HG03469 (cell line): Measurements from ENCODE around the gene PUS7.
"Not testable (repeated sequence)": the region's sequence is repeated elsewhere in the genome, so short reads cannot be mapped to it uniquely, and the experiment has no call there.

ENCODE experiments used
- ATAC-seq: cut with Tn5 transposase; IDR thresholded peaks from one replicate; pipeline ENCODE4 v1.9.1; 2021; ENCODE audit warnings: mild to moderate bottlenecking, moderate library complexity, moderate number of reproducible peaks; ENCODE audit not compliant: unreplicated experiment

Gene PUS7

DNA sequence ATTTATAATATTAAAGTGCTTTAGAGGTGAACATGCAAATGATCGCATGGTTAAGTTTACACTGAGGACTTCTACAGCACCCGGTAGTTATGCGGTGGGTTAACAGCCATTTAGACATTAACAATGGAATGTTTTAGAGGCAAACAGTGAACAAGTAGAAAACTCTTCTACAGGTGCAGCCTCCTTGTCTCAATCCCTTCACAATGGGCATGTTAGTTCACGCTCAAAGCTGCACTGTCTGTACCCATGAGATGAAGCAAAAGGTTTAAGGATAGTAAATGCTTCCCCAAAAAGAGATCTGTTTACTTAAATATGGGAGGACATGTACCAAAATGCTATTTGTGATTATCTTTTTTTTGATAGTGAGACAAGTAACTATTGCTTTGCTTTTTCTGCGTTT, 25.1 kb downstream of the PUS7 start:
- ATAC-seq, result no peak

GRCh38 chr7:105496521-105496920, 25.6 kb downstream of the PUS7 start:
- ATAC-seq, result no peak

DNA sequence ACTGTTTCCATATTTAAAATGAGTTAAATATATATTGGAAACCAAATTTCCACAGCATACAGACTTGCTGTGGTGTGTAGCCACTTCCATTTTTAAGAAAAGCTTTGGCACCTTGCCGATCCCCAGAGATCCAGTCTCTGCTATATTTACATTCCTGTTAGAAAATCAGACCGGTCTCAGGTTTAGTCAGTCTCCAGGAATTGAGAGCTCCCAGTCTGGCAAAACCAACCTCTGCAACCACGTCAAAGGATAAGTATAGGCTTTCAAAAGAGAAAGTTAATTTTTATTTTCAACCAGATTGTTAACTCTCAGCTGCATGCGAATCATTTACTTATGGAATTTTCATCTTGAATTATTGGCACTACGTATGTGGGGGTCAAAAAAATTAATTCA, 28.2 kb downstream of the PUS7 start:
- ATAC-seq, result no peak

DNA sequence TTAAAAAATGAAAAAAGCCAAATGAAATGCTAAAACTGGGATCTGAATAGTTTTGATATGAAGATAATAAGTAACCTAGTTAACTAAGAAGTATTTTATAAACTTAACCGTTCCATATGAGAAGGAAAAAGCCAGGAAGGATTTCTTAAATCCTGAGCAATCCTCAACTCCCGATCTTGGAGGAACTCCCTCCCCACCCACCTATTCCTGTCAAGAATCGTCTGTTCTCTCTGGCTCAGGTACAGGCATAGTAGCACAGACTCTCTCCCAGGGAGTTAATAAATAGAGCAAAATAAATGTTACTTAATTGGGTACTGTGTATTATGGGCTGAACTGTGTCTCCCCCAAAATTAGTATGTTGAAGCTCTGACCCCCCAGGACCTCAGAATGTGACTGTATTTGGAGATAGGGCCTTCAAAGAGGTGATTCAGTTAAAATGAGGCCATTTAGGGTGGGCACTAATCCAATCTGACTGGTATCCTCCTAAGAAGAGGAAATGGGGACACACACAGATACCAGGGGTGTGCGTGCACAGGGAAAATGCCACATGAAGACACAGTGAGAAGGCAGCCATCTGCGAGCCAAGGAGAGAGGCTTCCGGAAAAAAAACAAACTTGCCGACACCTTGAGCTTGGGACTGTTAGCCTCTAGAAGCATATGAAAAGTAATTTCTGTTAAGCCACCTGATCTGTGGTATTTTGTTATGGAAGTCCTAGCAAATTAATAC, 28.7 kb downstream of the PUS7 start:
- ATAC-seq, result no peak

- no peak for ATAC-seq
Measured at GRCh38 chr7:105489409-105489808, 32.7 kb downstream of the PUS7 start.

DNA sequence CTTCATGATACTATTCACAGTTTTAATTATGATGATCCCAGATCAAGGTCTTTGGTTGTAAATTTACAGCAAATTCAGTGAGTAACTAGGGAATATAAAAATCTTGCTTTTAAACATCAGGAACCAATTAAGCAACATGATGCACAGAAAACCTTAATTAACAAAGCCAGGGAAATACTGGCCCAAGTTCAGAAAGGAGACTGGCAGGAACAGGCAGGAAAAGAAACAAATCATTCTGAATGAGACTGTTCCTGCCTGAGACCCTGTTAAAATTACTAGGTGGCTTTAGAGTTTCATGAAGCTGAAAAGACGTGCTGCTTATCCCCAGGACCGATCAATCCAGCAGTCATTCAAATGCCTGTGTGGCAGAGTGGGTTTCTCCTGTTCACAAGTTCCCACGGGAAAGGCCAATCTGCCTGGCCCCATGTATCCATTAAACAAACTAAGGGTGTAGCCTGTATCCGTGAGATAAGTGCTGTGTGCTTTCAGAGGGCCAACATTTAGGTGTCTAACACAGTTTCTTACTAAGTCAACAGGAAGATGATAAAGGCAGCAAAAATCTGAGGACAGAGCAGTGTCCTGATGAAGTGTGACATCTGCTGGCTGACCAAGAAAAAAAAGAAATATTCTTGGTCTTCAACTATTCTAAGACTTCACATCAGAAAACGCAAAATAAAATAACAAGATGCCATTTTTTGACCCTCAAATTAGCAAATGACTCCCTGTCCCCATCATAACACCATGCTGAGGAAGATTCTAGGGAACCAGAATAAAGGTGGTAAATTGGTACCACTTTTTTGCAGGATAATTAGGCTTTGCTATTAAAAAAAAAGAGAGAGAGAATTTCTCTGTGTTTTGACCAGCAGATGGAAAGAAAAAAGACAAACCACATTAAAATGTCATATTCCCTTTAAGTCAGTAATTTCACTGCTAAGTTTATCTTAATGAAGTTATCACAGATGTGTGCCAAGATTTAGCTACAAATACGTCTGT, 34.2 kb downstream of the PUS7 start:
- no peak for ATAC-seq

DNA sequence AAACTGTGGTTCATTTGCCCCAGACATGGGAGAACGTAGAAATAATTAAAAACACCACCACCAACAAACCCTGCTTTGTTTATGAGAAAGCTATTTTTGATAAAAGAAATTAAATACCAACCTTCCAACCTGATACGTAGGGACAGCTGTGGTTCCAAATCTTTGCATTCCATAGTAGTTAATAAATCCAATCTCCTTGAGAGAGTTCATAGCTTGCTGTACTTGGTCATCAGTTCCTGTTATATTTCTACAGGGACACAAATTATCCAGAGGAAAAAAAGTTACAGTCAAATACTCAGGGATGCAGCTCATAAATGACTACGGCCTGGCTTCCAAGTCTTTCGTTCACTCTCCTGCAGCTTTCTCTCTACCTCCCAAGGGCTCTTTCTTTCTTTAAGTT, 41.1 kb downstream of the PUS7 start:
- no peak for ATAC-seq

DNA sequence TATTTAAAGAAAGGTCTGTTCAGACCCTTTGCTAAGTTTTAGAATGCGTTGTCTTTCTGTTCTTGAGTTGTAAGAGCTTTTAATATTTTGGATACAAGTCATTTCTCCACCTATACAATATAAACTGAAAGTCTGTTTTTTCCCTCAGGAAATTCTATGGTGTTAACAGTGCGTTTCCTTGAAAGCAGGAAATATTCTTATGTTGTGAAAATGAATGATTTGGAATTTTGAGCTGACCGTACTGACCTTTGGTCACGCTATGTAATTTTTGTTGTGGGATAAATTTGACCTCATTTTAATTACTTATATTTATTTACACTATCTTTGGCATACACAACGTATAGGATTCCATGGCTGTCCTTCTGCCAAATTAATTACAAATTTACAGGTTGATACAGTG, 43.5 kb downstream of the PUS7 start:
- ATAC-seq, result no peak

DNA sequence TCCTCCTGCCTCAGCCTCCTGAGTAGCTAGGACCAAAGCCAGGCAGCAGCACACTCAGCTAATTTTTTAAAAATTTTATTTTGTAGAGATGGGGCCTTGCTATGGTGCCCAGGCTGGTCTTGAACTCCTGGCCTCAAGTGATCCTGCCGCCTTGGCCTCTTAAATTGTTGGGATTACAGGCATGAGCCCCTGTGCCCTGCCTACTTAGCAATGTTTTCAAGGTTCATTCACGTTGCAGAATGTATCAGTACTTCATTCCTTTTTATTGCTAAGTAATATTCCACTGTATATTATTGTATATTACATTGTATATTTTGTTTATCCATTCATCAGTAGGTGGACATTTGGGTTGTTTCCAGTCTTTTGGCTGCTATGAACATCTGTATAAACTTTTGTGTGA, 44.2 kb downstream of the PUS7 start:
- no peak for ATAC-seq

GRCh38 chr7:105474045-105474444, 48.0 kb downstream of the PUS7 start:
- ATAC-seq, result no peak

DNA sequence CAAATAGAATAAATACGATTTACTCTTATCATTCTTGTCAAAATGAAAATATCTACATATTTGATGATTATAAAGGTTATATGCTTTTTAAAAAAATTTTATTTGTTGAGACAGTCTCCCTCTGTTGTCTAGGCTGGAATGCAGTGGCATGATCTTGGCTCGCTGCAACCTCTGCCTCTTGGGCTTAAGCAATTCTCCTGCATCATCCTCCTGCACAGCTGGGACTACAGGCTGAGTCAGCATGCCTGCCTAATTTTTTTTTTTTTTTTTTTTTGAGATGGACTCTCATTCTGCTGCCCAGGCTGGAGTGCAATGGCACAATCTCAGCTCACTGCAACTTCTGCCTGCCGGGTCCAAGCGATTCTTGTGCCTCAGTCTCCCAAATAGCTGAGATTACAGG, 48.9 kb downstream of the PUS7 start:
- ATAC-seq, result no peak

- ATAC-seq, result no peak
Measured at GRCh38 chr7:105470846-105471245, 51.2 kb downstream of the PUS7 start.

DNA sequence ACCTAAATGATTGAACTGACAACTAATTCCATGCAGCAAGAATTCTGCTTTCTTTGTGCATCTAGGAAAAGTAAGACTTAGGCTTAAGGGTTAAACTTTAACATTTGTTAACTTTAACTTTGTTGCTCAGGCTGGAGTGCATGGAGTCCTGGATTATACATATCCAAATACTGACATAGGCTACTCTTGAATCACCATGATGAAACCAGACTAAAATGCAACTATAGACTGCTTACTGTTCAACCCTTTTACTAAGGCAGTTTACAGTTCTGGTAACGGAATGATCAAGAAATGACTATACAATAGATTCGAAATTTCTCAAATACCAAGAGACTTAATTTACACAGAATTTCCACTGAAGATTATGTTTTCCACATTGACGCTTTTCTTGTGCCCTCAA, 52.0 kb downstream of the PUS7 start:
- ATAC-seq, result no peak

- no peak for ATAC-seq
Measured at GRCh38 chr7:105462765-105463420, 59.2 kb downstream of the PUS7 start.

DNA sequence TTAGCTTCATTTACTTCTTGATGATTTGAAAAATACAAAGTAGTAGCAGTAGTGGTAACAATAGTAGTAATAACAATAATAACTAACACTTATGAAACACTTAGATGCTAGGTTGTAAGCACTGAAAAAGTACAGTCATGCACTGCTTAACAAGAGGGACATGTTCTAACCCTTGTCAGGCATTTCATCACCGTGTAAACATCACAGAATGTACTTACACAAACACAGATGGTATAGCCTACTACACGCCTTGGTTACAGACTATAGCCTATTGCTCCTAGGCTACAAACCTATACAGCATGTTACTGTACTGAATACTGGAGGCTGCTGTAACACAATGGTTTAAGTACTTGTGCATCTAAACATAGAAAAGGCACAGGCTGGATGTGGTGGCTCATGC, 60.6 kb downstream of the PUS7 start:
- no peak for ATAC-seq

- no peak for ATAC-seq
Measured at GRCh38 chr7:105457619-105458225, 64.3 kb downstream of the PUS7 start.

- ATAC-seq, result no peak
Measured at GRCh38 chr7:105454921-105455320, 67.2 kb downstream of the PUS7 start.

- no peak for ATAC-seq
Measured at GRCh38 chr7:105454095-105454747, 67.8 kb downstream of the PUS7 start.

GRCh38 chr7:105452085-105452484, 70.0 kb downstream of the PUS7 start:
- no peak for ATAC-seq

DNA sequence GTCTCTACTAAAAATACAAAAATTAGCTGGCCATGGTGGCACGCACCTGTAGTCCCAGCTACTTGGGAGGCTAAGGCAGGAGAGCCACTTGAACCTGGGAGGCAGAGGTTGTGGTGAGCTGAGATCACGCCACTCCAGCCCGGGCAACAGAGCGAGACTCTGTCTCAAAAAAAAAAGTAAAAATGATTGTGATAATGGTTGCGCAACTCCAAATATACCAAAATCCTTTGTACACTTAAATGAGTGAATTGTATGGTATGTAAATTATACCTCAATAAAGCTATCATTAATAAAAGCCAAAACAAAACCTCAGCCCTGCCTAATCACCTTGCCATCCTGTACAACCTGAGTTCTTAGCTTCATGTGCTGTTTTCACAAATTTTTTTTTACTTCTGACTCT, 71.2 kb downstream of the PUS7 start:
- ATAC-seq, result not testable (repeated sequence)
